DMS53 treated with DMSO at 0.1 percent for 48 hours (cell line): ENCODE data around the gene CA14.
A peak's percentile ranks its signal among the peaks of the same experiment; 100 is the strongest.
"Not testable (repeated sequence)": the region's sequence is repeated elsewhere in the genome, so short reads cannot be mapped to it uniquely, and the experiment has no call there.

ENCODE experiments used
- DNase-seq: peaks from one replicate; lab custom pipeline; 2025; ENCODE audit not compliant: unreplicated experiment; lab: John Stamatoyannopoulos, UW

The CA14 gene

GRCh38 chr1:150235852-150236613 lies 21.5 kb upstream of the CA14 start, which contains the start of gene ANP32E:
TSS of gene ANP32E (minus strand) at chr1:150236112. CDS start at chr1:150235786, 326 bp downstream.
- peak; percentile 98 for DNase-seq

GRCh38 chr1:150236614-150237100 lies 20.9 kb upstream of the CA14 start:
- DNase-seq = no peak

GRCh38 chr1:150237176-150237575 lies 20.4 kb upstream of the CA14 start:
- DNase-seq = not testable (repeated sequence)

GRCh38 chr1:150237746-150238145 lies 19.8 kb upstream of the CA14 start:
- DNase-seq = no peak

- DNase-seq = no peak
Measured at GRCh38 chr1:150243003-150243402, 14.6 kb upstream of the CA14 start.

- DNase-seq = no peak
Measured at GRCh38 chr1:150249936-150250335, 7.6 kb upstream of the CA14 start.

- DNase-seq = no peak
Measured at GRCh38 chr1:150256198-150256553, 1.4 kb upstream of the CA14 start.

GRCh38 chr1:150256554-150257341 lies 826 bp upstream of the CA14 start:
- DNase-seq = no peak

GRCh38 chr1:150259217-150259616 lies 1.6 kb downstream of the CA14 start:
- no peak for DNase-seq

- DNase-seq = no peak
Measured at GRCh38 chr1:150259758-150260669, 2.4 kb downstream of the CA14 start.

GRCh38 chr1:150261367-150261766 lies 3.8 kb downstream of the CA14 start:
- no peak for DNase-seq

GRCh38 chr1:150262388-150263320 lies 5.1 kb downstream of the CA14 start:
- DNase-seq = no peak

- no peak for DNase-seq
Measured at GRCh38 chr1:150263549-150263948, 6.0 kb downstream of the CA14 start.

- DNase-seq = no peak
Measured at GRCh38 chr1:150267896-150268295, 10.3 kb downstream of the CA14 start.

- DNase-seq = no peak
Measured at GRCh38 chr1:150268340-150268704, 10.7 kb downstream of the CA14 start.

GRCh38 chr1:150268705-150269403 lies 11.3 kb downstream of the CA14 start, which contains the start of gene APH1A:
TSS of gene APH1A (minus strand) at chr1:150269016. CDS start at chr1:150268810, 206 bp downstream.
- peak; percentile 81 for DNase-seq

GRCh38 chr1:150269451-150269850 lies 11.9 kb downstream of the CA14 start:
- DNase-seq = no peak

- no peak for DNase-seq
Measured at GRCh38 chr1:150271291-150271959, 13.9 kb downstream of the CA14 start.

- no peak for DNase-seq
Measured at GRCh38 chr1:150273311-150273710, 15.7 kb downstream of the CA14 start.
